ENCODE results near the gene OSBPL10.

- TF ChIP-seq POLR2AphosphoS5 (IDR thresholded peaks at IDR 0.05) = no peak
- no peak for TF ChIP-seq CTCF (IDR thresholded peaks at IDR 0.05)
- TF ChIP-seq EP300 (IDR thresholded peaks at IDR 0.05) = no peak
- TF ChIP-seq POLR2A (IDR thresholded peaks at IDR 0.05) = no peak
Measured at GRCh38 chr3:31714495-31715280, 266.4 kb downstream of the OSBPL10 start.
